Measurements from ENCODE around the gene CLASP1.
A peak's percentile ranks its signal among the peaks of the same experiment; 100 is the strongest.
"Not testable (repeated sequence)": the region's sequence is repeated elsewhere in the genome, so short reads cannot be mapped to it uniquely, and the experiment has no call there.

Gene CLASP1

GRCh38 chr2:121504316-121504715, 144.9 kb downstream of the CLASP1 start:
- no peak for DNase-seq (ENCODE audit: low read depth)

- DNase-seq (ENCODE audit: low read depth) = no peak
These were observed 146.5 kb downstream of the CLASP1 start for GRCh38 chr2:121502781-121503180.

- DNase-seq (ENCODE audit: low read depth) = no peak
These were observed 147.0 kb downstream of the CLASP1 start for GRCh38 chr2:121502246-121502645.

- no peak for DNase-seq (ENCODE audit: low read depth)
These were observed 147.7 kb downstream of the CLASP1 start for GRCh38 chr2:121501554-121501953.

GRCh38 chr2:121501031-121501430, 148.2 kb downstream of the CLASP1 start:
- DNase-seq (ENCODE audit: low read depth) = no peak

GRCh38 chr2:121498731-121499130, 150.5 kb downstream of the CLASP1 start:
- no peak for DNase-seq (ENCODE audit: low read depth)

- DNase-seq (ENCODE audit: low read depth) = no peak
These were observed 156.9 kb downstream of the CLASP1 start for GRCh38 chr2:121492409-121492808.

GRCh38 chr2:121491518-121491917, 157.7 kb downstream of the CLASP1 start:
- DNase-seq (ENCODE audit: low read depth) = no peak

- no peak for DNase-seq (ENCODE audit: low read depth)
These were observed 158.6 kb downstream of the CLASP1 start for GRCh38 chr2:121490584-121491133.

- DNase-seq (ENCODE audit: low read depth) = no peak
These were observed 159.2 kb downstream of the CLASP1 start for GRCh38 chr2:121489911-121490583.

- DNase-seq (ENCODE audit: low read depth) = no peak
These were observed 160.0 kb downstream of the CLASP1 start for GRCh38 chr2:121489284-121489683.

- DNase-seq (ENCODE audit: low read depth) = no peak
These were observed 163.0 kb downstream of the CLASP1 start for GRCh38 chr2:121486191-121486790.

- DNase-seq (ENCODE audit: low read depth) = peak; percentile 67
These were observed 164.2 kb downstream of the CLASP1 start for GRCh38 chr2:121485039-121485438.

GRCh38 chr2:121483846-121484245, 165.4 kb downstream of the CLASP1 start:
- DNase-seq (ENCODE audit: low read depth) = no peak

- DNase-seq (ENCODE audit: low read depth) = no peak
These were observed 166.2 kb downstream of the CLASP1 start for GRCh38 chr2:121483021-121483420.

- no peak for DNase-seq (ENCODE audit: low read depth)
These were observed 168.4 kb downstream of the CLASP1 start for GRCh38 chr2:121480826-121481225.

- DNase-seq (ENCODE audit: low read depth) = no peak
These were observed 169.3 kb downstream of the CLASP1 start for GRCh38 chr2:121479882-121480522.

GRCh38 chr2:121478996-121479745, 170.1 kb downstream of the CLASP1 start:
- no peak for DNase-seq (ENCODE audit: low read depth)

GRCh38 chr2:121478358-121478995, 170.8 kb downstream of the CLASP1 start:
- DNase-seq (ENCODE audit: low read depth) = not testable (repeated sequence)

GRCh38 chr2:121476684-121477083, 172.6 kb downstream of the CLASP1 start:
- no peak for DNase-seq (ENCODE audit: low read depth)

GRCh38 chr2:121475811-121476571, 173.3 kb downstream of the CLASP1 start:
- DNase-seq (ENCODE audit: low read depth) = no peak

Measured in HS-5 (cell line).